ENCODE results near the gene SCN2B.

SCN2B gene

GRCh38 chr11:118114266-118114665, 62.2 kb downstream of the SCN2B start:
- in situ Hi-C loops (cut with MboI; ENCODE audit: low sequenced_read_pairs): no loop called here
- no peaks in the 10 kb centered on the region for H3K9me3 ChIP-seq
- no peaks in the 10 kb centered on the region for H3K4me1 ChIP-seq

GRCh38 chr11:118112711-118113430, 63.6 kb downstream of the SCN2B start:
- H3K36me3 ChIP-seq (replicated peaks): no peaks in the 10 kb centered on the region

More at GRCh38 chr11:118114266-118114665, 62.2 kb downstream of the SCN2B start:
- H3K36me3 ChIP-seq (replicated peaks): no peaks in the 10 kb centered on the region
- peaks cover 2% of the 10 kb centered on the region; the same call in 1 of the 2 replicates for H3K27me3 ChIP-seq (ENCODE audit: low read depth)
- H3K4me3 ChIP-seq: no peak overlapping the region
- no peak for DNase-seq (ENCODE audit: low spot score in 2 of 2)

More at GRCh38 chr11:118112711-118113430, 63.6 kb downstream of the SCN2B start:
- in situ Hi-C loops (cut with MboI; ENCODE audit: low sequenced_read_pairs): no loop called here
- DNase-seq (ENCODE audit: low spot score in 2 of 2): no peak
- H3K9me3 ChIP-seq: no peaks in the 10 kb centered on the region
- H3K4me3 ChIP-seq: no peak overlapping the region
- 0 out of 2 replicates have a peak, but pooled peaks cover 2% of the 10 kb centered on the region for H3K27me3 ChIP-seq (ENCODE audit: low read depth)
- no peaks in the 10 kb centered on the region for H3K4me1 ChIP-seq
